Brain microvascular endothelial cell (primary cell): ENCODE results near the gene B3GLCT.

Experiments
- DNase-seq: peaks from one replicate; pipeline ENCODE4 v3.0.0-alpha.2; 2020
- H3K27ac ChIP-seq: fragments of 250-450 bp; sonication (Bioruptor Pico); 2 replicates; pipeline ENCODE4 v1.5.1; 2020; ENCODE audit warnings: mild to moderate bottlenecking, moderate library complexity
- H3K27me3 ChIP-seq: fragments of 250-450 bp; sonication (Bioruptor Pico); replicated peaks from 2 replicates; pipeline ENCODE4 v1.5.1; 2020; ENCODE audit warnings: mild to moderate bottlenecking
- H3K36me3 ChIP-seq: fragments of 250-450 bp; sonication (Bioruptor Pico); replicated peaks from 2 replicates; pipeline ENCODE4 v1.5.1; 2020; ENCODE audit warnings: mild to moderate bottlenecking
- H3K4me3 ChIP-seq: 2 replicates; pipeline ENCODE4 v1.5.1; 2011; ENCODE audit warnings: low read depth, mild to moderate bottlenecking, control low read depth, low read length, moderate library complexity
- CTCF ChIP-seq: IDR thresholded peaks from 2 replicates; pipeline ENCODE4 v1.5.1; 2011; ENCODE audit warnings: low read depth, mild to moderate bottlenecking, moderate library complexity, low read length, control low read depth, inconsistent platforms; ENCODE audit errors: missing control alignments
- in situ Hi-C: cut with HindIII; loops from 2 replicates; pipeline ENCODE4 v1.10.0; 2017; ENCODE audit warnings: low sequenced_read_pairs, low pct_ligation_motif_present

B3GLCT gene

GRCh38 chr13:31310786-31311185, 111.0 kb downstream of the B3GLCT start:
- no peak overlapping the region for H3K27ac ChIP-seq
- in situ Hi-C loops = no loop called here
- H3K36me3 ChIP-seq = no peaks in the 10 kb centered on the region
- no peak for DNase-seq
- no peak overlapping the region for H3K4me3 ChIP-seq
- H3K27me3 ChIP-seq = no peaks in the 10 kb centered on the region
- TF ChIP-seq CTCF = no peak

GRCh38 chr13:31311921-31312320, 112.1 kb downstream of the B3GLCT start:
- Histone ChIP-seq H3K36me3 (no peaks in the 10 kb centered on the region), H3K4me3 (no peak overlapping the region), H3K27ac (no peak overlapping the region), H3K27me3 (no peaks in the 10 kb centered on the region)
- in situ Hi-C loops = no loop called here
- no peak for DNase-seq
- TF ChIP-seq CTCF = no peak

- H3K27ac ChIP-seq = no peak overlapping the region
- DNase-seq = no peak
- H3K36me3 ChIP-seq = no peaks in the 10 kb centered on the region
- H3K27me3 ChIP-seq = no peaks in the 10 kb centered on the region
- no peak overlapping the region for H3K4me3 ChIP-seq
- no peak for TF ChIP-seq CTCF
- in situ Hi-C loops = no loop called here
Measured at GRCh38 chr13:31314961-31315360, 115.2 kb downstream of the B3GLCT start.

GRCh38 chr13:31320946-31321345, 121.2 kb downstream of the B3GLCT start:
- no peaks in the 10 kb centered on the region for H3K36me3 ChIP-seq
- DNase-seq = no peak
- no peak overlapping the region for H3K27ac ChIP-seq
- no peak overlapping the region for H3K4me3 ChIP-seq
- TF ChIP-seq CTCF = no peak
- in situ Hi-C loops = no loop called here
- H3K27me3 ChIP-seq = no peaks in the 10 kb centered on the region

GRCh38 chr13:31321457-31321856, 121.7 kb downstream of the B3GLCT start:
- Histone ChIP-seq H3K36me3 (no peaks in the 10 kb centered on the region), H3K4me3 (no peak overlapping the region), H3K27me3 (no peaks in the 10 kb centered on the region), H3K27ac (no peak overlapping the region)
- no peak for TF ChIP-seq CTCF
- in situ Hi-C loops = no loop called here
- no peak for DNase-seq

- DNase-seq = peak; percentile 30
- Histone ChIP-seq H3K27ac (no peak overlapping the region), H3K36me3 (no peaks in the 10 kb centered on the region), H3K27me3 (no peaks in the 10 kb centered on the region), H3K4me3 (no peak overlapping the region)
- no peak for TF ChIP-seq CTCF
- in situ Hi-C loops = no loop called here
Measured at GRCh38 chr13:31322026-31322425, 122.3 kb downstream of the B3GLCT start.
